GM13976 (cell line): ENCODE data around the gene MAD1L1.

ENCODE experiments used
- DNase-seq: peaks from one replicate; pipeline ENCODE4 v3.0.0; 2012; ENCODE audit warnings: low spot score
- CTCF ChIP-seq: IDR thresholded peaks from 2 replicates; pipeline ENCODE4 v1.5.1; 2012; ENCODE audit warnings: borderline replicate concordance, mild to moderate bottlenecking; ENCODE audit not compliant: insufficient read depth; ENCODE audit errors: extremely low read depth, missing control alignments, control extremely low read depth
- in situ Hi-C: fragments of 300-500 bp; cut with MboI; formaldehyde crosslinking; loops from one replicate; pipeline ENCODE4 v1.12.0; 2022; ENCODE audit warnings: low sequenced_read_pairs, mixed read lengths, inconsistent platforms; ENCODE audit not compliant: unreplicated experiment

MAD1L1 gene

GRCh38 chr7:2076649-2077064, 156.1 kb downstream of the MAD1L1 start:
- no peak for TF ChIP-seq CTCF
- no peak for DNase-seq
- in situ Hi-C loops, result no loop called here

DNA sequence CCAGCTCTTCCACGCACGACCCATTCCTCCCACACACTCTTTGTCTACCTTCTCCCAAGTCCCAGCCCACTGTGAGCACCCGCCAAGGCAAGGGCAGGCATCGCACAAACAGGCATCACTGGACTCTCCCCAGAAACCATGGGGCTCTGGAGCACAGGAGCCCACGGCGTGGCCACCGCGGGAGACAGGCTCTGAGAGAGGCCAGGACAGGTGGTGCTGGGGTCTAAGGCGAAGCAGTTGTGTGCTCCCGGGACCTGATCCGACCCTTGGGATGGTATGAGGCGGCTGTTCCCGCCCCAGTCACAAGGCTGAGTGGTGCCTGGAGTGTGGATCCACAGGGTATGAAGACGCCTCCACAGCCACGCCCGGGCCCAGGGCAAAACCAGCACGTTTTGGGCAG, 156.9 kb downstream of the MAD1L1 start:
- in situ Hi-C loops, result no loop called here
- no peak for DNase-seq
- no peak for TF ChIP-seq CTCF

DNA sequence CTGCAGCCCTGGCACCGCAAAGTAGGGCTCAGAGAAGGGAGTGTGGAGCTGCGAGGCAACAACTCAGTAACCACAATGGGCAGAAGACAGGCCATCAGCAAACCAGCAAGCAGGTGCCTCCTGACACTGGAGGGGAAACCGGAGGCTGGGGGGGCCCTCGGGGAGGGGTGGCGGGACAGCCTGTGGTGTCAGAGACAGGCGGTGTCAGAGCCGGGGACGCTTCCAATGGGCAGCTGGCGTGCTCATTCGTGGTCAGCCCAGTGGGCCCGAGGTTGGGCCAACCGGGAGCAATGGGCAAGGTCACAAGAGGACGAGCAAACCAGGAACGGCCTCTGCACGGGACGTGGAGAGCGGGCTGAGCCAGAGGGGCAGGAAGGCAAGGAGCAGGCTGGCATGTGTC, 158.1 kb downstream of the MAD1L1 start:
- in situ Hi-C loops, result no loop called here
- no peak for TF ChIP-seq CTCF
- no peak for DNase-seq

DNA sequence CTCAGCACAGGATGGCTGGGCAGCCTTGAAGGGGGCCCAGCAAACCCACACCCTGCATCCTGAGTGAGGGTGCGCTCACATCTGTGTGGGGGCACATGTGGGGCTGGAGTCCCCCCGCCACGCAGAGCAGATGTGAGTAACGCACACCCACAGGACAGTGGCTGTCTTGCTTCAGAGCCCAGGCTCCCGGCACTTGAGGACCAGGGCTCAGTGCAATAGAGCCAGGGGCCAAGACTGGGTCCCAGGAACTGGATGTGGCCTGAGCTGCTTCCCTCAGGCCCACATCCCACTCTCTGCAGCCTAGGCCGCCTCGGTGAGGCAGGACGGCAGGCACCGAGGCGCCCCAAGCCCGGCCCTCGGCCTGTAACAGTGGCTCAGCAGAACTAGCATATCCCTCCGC, 159.9 kb downstream of the MAD1L1 start:
- in situ Hi-C loops, result no loop called here
- no peak for TF ChIP-seq CTCF
- peak; percentile 58 for DNase-seq

DNA sequence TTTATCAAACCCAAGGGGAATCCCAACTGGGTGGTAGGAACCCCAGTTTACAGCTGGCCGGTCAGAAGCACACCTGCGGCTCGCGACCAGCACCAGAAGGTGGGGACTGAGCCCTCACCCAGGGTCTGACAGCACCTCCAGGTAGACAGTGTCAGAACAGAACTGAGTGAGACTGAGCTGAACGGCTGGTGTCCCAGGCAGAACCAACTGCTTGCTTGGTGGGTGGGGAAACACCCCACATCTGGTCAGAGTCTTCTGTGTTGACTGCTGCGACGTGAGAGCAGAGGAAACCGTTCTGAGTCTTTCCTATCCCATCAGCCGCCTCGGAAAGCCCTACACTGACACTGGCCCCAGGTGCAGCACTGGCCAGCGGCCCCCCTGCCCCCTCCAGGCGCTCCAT, 160.7 kb downstream of the MAD1L1 start:
- no peak for TF ChIP-seq CTCF
- in situ Hi-C loops, result no loop called here
- peak; percentile 95 for DNase-seq

DNA sequence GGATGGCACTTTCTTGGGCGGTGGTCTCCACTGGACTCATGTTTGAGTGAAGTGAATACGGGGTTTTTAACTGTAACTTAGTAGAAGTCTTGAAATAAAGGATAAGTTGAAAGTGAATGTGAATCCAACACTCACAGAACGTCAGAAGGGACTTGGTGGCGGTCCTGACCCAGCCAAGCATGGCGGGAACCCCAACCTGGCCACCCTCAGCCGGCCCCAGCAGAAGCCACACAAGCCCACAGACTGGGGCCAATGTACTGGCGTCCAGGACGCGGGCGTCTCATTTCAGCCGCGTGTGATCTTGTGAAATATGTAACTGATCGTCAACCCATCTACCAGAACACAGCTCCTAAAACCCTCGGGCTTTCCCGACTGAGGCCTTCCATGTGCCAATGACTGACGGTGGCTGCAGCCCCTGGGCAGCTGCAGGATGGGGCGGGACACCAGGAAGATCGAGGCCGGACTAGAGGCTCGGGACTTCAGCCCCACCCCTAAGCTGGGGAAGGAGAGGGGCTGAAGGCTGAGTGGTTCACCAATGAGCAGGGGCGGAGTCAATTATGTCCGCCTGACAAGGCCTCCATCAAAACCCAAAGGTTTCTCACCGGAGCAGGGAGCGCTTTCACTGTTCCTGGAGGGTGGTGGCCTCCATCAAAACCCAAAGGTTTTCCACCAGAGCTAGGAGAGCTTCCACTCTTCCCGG, 161.5 kb downstream of the MAD1L1 start:
- in situ Hi-C loops, result no loop called here
- no peak for TF ChIP-seq CTCF
- DNase-seq, result peak; percentile 64
